ENCODE measurements around the gene CRISPLD2.

GRCh38 chr16:84905965-84906460 lies 86.2 kb downstream of the CRISPLD2 start:
- TF ChIP-seq EZH2phosphoT487 (IDR thresholded peaks at IDR 0.05; ENCODE audit: borderline replicate concordance) (no peak), CTCF (conservative IDR thresholded peaks at IDR 0.05; ENCODE audit: low read length) (no peak)

Data from Loucy (cell line).